ENCODE results near the gene PDIA5.

- TF ChIP-seq CTCF (IDR thresholded peaks at IDR 0.05), result no peak
- no peak for TF ChIP-seq POLR2AphosphoS5 (IDR thresholded peaks at IDR 0.05; ENCODE audit: low read depth, low read length)
Measured at GRCh38 chr3:123021388-123021787, 45.4 kb upstream of the PDIA5 start.
